AG09319 (cell line): ENCODE measurements around the gene GRIA3.
"Not testable (repeated sequence)": the region's sequence is repeated elsewhere in the genome, so short reads cannot be mapped to it uniquely, and the experiment has no call there.

ENCODE experiments used
- DNase-seq: peaks from one replicate; pipeline ENCODE4 v3.0.0-alpha.2; 2010; ENCODE audit warnings: low read depth; ENCODE audit errors: extremely low read depth
- CTCF ChIP-seq: IDR thresholded peaks from 2 replicates; pipeline ENCODE4 v1.5.1; 2011; ENCODE audit warnings: low read depth, mild to moderate bottlenecking, inconsistent platforms, low read length, moderate library complexity

The GRIA3 gene

GRCh38 chrX:123263747-123264146 is 79.7 kb downstream of the GRIA3 start:
- no peak for DNase-seq
- TF ChIP-seq CTCF, result no peak

GRCh38 chrX:123267220-123267619 is 83.1 kb downstream of the GRIA3 start:
- DNase-seq, result no peak
- TF ChIP-seq CTCF, result no peak

GRCh38 chrX:123271902-123272301 is 87.8 kb downstream of the GRIA3 start:
- no peak for TF ChIP-seq CTCF
- no peak for DNase-seq

- no peak for TF ChIP-seq CTCF
- DNase-seq, result no peak
Measured at GRCh38 chrX:123272630-123273029, 88.6 kb downstream of the GRIA3 start.

- DNase-seq, result no peak
- no peak for TF ChIP-seq CTCF
Measured at GRCh38 chrX:123274796-123275195, 90.7 kb downstream of the GRIA3 start.

- no peak for TF ChIP-seq CTCF
- DNase-seq, result no peak
Measured at GRCh38 chrX:123277347-123277746, 93.3 kb downstream of the GRIA3 start.

GRCh38 chrX:123277821-123278220 is 93.7 kb downstream of the GRIA3 start:
- no peak for TF ChIP-seq CTCF
- DNase-seq, result no peak

- no peak for DNase-seq
- TF ChIP-seq CTCF, result no peak
Measured at GRCh38 chrX:123282241-123282640, 98.2 kb downstream of the GRIA3 start.

- DNase-seq, result not testable (repeated sequence)
Measured at GRCh38 chrX:123283407-123283806, 99.3 kb downstream of the GRIA3 start.
